Fibroblast of skin of scalp (primary cell): Measurements from ENCODE around the gene AKT1.
A peak's percentile ranks its signal among the peaks of the same experiment; 100 is the strongest.
"Not testable (repeated sequence)": the region's sequence is repeated elsewhere in the genome, so short reads cannot be mapped to it uniquely, and the experiment has no call there.

ENCODE experiments used
- DNase-seq: peaks from one replicate; pipeline ENCODE4 v3.0.0-alpha.2; 2013

AKT1 gene

DNA sequence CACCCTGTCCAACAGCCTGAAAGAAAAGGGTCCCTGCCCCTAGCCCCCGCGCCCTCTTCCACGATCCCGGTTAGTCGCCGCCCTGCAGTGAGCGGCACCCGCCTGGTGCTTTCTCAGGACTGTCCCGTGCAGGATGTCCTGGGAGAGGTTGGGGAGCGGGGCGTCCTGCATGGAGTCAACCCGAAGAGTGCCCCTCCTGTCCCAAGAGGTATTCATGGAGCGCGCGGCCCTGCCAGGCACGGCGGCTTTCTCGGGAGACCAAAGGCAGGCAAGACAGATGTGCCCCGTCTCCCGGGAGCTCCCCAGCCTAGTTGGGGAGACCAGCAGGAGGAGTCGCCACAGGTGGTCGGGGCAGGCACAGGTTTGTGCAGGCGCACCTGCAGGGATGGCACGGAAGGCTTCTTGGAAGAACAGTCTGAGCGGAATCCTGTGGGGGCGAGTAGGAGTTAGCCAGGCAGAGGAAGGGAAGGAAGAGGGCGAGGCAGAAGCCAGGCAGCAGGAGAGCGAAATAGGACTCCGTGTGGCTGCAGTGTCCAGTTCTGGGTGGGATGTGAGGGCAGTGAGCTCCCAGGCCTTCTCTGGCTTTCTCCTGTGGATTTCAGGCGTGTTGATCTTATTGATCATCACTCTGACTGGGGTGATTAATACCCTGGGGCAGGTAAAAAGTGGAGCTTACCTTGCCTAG lies 41.9 kb downstream of the AKT1 start:
- no peak for DNase-seq

DNA sequence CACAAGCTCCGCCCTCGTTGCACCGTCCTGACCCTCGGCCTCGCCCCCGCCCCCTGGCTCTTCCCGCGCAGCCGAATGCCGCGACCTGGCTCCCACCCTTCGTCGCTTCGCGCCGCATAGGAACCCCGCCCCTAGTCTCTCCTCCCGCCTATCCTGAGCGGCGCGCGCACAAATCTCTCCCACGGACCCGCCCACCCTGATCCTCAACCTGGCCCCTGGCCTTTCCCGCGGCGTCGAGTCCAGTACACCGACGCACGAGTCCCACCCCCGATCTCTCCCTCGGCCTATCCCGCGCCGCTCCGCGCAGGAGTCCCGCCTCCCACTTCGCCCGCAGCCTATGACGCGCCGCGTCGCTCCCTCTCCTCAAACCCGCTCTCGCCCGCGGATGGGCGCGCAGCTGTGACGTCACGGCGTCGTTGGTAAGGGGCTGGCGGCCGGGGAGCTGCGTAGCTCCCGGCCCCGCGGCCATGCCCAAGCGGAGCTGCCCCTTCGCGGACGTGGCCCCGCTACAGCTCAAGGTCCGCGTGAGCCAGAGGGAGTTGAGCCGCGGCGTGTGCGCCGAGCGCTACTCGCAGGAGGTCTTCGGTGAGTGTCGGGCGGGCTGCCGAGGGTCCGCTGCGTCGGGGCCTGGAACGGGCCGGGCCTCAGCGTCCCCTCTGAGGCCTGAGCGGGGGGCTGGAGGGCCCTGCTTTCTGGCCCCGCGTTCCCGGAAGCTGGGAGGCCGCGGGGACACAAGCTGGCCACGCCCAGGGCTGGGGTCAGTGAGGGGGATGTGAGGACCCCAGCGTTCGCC lies 42.6 kb downstream of the AKT1 start, which contains the start of gene SIVA1:
TSS of gene SIVA1 (plus strand) at position 413 of the 793 bp plus-strand sequence. CDS start at position 468, 55 bp downstream.
- DNase-seq, result peak; percentile 99

DNA sequence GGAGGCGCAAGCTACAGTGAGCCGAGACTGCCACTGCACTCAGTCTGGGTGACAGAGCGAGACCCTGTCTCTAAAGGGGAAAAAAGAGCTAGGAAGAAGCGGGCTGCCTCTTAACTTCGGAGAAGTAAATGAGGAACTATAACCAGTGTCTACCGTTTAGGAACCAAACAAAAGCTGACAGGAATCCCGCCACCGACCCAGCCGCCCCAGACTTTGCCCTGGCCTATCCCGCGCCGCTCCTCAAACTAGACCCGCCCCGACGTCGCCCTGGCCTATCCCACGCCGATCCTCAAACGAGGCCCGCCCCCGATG lies 43.2 kb downstream of the AKT1 start:
- no peak for DNase-seq

DNA sequence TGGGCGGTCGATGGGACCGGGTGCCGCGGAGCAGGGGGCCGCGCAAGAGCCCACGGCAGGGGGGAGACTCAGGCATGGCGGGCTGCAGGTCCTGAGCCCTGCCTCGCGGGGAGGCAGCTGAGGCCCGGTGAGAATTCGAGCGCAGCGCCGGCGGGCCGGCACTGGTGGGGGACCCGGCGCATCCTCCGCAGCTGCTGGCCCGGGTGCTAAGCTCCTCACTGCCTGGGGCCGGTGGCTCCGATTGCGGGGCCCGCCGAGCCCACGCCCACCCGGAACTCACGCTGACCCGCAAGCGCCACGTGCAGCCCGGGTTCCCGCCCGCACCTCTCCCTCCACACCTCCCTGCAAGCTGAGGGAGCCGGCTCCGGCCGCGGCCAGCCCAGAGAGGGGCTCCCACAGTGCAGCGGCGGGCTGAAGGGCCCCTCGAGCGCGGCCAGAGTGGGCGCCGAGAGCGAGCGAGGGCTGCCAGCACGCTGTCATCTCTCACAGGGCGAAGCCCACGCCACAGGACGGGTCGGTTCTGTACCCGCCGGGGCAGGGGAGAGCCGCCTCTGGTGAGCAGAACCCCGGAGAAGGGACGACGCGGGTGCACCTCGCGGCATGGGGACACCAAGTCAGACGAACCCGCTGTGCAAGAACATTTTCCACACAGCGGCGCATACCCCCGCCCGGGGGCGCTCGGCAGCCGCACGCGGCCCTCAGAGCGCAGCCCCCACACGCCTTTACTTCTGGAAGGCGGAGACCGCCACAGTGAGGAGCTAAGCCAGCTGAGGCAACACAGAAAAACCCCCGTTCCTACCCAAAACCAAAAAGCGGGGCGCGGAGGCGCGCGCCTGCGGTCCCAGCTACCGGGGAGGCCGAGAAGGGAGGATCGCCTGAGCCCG lies 43.8 kb downstream of the AKT1 start:
- no peak for DNase-seq

DNA sequence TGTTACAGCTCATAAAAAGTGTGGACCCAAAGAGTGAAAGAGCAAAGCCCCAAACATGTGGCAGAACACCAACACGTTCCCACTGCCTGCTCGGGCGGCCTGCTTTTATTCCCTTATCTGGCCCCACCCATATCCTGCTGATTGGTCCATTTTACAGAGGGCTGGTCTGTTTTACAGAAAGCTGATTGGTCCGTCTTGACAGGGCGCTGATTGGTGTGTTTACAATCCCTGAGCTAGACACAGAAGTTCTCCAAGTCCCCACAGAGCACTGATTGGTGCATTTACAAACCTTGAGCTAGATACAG lies 44.8 kb downstream of the AKT1 start:
- not testable (repeated sequence) for DNase-seq

DNA sequence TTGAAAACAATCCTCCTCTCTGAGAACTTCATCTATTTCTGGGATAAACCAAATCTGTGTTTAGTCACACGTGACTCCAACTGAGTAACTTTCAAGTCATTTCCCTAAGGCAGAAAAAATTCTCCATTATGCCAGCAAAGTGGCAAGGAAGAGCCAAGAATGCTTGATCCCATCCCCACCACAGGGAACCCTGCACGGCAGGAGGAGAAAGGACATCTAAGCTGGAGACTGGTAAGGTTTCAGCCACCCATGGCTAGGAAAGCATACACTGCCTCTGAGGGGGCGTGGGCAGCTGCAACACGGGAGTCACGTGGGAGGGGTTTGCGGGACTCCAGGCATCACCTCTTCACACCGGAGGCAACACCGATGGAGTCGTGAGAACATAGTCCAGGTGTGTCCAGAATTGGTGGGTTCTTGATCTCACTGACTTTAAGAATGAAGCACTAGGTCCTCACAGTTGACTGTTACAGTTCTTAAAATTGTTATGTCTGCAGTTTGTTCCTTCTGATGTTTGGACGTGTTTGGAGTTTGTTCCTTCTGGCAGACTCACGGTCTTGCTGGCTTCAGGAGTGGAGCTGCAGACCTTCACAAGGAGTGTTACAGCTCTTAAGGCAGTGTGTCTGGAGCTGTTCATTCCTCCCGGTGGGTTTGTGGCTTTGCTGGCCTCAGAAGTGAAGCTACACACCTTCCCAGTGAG lies 45.3 kb downstream of the AKT1 start:
- peak; percentile 55 for DNase-seq

DNA sequence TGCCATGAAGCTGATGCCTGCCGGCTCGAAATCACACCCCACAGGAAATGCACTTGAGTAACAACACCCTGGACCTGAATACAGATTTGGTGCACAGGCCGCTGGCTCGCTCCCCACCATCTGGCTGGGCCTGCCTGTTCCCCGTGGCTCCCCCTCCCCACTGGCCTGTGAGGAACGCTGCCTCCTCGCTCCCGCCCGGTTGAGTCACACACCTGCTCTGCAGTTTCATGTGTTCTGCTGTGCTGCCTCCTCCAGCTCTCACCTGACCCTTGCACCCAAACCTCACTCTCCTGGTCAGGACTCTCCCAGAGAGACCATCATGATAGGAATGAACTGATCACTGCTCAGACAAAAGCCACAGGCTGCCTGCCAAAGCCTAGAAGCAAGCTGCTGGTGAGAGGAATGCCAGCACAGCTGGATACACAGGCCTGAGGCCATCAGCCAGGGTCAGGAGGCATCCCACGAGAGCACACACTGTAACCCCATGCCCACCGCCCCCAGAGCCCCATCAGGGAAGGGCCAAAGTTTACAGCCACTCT lies 46.4 kb downstream of the AKT1 start:
- DNase-seq, result peak; percentile 55

DNA sequence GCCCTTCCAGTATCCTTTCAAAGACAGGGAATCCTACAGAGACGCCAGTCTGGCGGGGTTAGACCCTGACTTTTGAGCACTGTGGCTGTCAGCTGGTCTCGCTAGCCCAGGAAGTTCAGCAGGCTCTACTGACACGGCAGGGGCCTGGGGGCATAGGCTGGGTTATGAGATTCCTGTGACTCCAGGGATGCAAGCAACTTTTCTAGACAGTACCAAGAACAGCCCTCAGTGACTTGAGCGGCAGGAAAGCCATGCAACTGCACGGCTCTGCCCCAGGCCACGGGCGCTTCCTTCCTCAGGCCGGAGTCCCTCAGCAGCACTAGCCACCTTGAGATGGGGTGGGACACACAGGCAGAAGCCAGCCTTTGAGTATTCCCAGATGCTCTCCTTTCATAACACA lies 47.7 kb downstream of the AKT1 start:
- no peak for DNase-seq

DNA sequence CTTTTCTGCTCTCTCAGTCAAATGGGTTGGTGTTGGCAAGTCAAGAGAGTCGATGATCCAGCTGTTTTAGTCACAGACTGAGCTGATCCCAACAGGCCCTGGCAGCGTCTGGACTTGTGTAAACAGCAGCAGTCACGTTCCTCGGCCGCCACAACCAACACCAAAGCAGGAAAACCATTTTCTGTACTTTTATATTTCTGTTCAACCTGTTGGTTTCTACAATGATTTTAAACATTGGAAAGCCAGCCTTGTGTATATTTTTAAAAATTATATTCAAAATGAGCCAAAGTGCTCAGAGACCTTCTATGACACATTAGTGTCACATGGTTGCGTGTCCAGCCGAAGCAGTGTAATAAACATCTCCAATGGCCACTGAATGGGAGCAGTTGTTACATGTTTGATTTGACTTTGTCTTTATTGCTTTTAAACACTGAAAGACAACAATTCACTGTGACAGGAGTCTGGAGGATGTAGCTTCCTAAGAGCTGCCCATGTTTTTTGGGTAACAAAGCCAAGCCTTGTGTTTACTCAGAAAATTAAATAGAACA lies 48.5 kb downstream of the AKT1 start:
- DNase-seq, result no peak

DNA sequence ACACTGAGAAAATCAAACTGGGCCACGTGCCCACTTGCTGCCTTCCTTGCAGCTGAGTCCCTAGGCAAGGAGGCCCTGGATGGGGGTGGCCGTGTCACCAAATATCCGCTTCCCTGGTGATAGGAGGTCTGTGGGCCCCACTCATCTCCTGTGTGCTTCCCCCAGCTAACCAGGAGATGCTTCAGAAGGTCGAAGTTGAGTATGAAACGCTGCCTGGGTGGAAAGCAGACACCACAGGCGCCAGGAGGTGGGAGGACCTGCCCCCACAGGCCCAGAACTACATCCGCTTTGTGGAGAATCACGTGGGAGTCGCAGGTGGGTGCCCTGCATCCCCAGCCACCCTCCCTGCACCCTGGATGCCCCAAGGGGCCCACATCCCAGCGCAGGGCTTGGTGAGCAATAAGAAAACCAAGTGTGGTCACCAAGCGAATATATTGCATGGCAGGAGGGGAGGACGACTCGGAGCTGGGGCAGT lies 49.4 kb downstream of the AKT1 start:
- DNase-seq, result no peak

DNA sequence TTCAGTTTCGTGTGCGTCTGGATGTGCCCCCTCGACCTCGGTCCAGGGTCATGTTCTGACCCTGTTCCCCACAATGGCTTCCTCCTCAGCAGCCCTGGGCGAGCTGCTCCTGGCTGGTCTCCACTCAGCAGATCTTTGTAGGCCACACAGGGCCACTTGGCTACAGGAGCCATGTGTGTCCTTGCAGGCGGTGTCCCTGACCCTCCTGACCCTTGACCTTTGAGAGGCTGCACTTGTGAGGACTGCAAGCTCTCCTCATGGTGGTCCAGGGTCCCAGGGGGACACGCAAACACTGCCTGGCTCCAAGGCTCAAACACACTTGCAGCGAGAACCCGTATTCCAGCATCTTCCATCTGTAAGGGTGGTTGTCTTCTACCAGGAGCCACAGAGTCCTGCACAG lies 50.1 kb downstream of the AKT1 start:
- DNase-seq, result no peak

DNA sequence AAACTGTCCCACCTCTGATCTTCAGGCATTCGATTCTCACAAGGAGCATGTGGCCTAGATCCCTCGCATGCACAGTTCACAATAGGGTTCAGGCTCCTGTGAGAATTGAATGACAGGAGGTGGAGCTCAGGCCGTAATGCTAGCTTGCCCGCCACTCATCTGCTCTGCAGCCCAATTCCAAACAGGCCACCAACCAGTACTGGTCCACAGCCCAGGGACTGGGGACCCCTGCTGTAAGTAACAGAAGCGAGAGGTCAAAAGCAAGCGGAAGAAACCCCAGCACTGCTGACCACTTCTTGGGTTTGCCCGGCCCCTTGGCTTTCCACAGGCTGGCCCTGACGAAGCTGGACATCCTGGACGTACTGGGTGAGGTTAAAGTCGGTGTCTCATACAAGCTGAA lies 51.1 kb downstream of the AKT1 start:
- no peak for DNase-seq

DNA sequence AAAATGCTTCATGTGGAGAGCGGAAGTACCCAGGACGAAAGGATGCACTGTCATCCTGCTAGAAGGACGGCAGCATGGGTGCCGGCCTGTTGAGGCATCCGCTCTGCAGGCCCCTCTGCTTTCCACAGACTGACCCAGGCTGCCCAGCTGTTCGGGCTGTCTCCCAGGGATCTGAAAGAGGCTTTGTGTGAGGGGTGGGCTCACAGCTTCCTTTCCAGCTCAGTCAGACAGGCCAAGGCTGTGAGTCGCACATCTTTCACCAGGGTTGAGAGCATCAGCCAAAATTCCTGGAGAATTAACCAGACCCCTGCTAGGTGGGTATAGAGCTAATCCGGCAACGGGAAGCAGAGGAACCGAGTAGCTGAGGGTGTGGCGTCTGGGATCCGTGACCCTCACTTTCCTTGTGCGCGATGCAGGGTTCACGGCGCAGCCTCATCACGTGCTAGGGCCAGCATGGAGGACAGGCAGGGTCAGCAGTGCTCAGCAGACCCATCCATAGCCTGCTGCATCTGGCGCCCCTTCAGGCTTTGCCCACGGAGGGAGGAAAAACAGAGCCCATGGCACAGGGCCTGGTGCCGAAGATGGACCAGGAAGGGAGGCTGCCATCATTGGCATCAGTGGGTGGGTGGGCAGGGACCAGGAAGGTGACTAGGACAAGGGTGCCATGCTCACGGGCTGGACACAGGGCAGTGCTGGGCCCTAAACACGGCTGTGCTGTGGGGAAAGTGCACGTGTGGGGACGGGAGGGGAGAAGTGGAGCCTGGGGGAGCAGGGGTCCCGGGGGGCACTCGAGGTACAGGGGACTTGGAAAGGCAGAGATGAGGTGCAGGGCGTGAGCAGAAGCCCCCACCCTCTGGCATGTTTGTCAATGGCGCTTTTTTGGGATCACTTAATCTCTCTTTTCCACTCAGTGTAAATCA lies 51.8 kb downstream of the AKT1 start:
- peak; percentile 60 for DNase-seq

DNA sequence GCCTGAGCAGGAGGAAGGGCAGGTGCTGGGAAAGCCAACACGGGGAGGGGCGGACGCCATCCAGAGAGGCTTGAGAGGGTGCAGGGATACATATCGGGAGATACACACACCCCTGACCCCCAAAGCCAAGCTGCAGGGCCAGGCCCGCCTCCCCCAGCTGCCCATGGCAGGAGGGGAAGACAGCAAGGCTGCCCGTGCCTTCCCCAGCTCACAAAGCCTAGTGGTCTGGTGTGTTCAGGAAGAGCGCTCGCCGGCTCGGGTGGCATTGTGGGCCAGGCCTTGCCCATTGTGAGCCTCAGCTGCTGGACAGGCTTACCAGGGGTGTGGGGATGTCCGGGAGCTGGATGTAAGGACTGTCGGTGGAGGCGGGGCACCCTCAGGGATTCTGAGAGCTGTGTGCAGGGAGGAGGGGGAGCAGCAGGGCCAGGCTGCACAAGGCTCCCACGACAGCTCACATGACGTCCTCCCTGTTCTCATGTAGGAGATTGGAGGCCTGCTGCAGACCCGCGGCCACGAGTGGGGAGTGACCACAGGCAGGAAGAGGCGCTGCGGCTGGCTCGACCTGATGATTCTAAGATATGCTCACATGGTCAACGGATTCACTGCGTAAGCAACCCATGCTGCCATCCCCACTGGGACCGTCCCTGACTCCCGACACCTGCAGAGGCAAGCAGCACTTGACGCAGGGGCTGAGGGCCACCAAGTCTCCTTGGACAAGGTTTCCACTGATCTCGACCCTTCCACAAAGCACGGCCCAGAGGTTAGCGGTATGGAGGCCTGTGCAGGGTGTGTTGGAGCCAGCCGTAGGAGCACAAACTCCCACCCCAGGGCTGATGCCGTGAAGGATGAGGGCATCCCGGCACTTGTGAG lies 52.7 kb downstream of the AKT1 start:
- DNase-seq, result no peak

DNA sequence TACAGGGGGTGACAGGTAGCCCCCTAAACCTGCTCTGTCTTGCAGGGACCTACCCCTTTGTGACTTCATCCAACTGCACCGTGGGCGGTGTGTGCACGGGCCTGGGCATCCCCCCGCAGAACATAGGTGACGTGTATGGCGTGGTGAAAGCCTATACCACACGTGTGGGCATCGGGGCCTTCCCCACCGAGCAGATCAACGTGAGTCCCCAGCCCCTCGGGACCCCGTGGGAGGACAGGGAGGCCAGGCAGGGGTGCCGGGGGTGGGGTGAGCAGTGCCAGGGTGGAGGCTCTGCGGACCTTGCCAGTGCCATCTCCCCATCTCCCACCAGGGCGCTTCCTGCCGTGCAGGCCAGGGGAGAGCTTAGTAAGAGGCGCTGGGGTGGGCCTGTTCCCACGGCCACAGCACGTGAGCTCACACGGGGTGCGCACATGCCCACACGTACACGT lies 53.7 kb downstream of the AKT1 start:
- no peak for DNase-seq

DNA sequence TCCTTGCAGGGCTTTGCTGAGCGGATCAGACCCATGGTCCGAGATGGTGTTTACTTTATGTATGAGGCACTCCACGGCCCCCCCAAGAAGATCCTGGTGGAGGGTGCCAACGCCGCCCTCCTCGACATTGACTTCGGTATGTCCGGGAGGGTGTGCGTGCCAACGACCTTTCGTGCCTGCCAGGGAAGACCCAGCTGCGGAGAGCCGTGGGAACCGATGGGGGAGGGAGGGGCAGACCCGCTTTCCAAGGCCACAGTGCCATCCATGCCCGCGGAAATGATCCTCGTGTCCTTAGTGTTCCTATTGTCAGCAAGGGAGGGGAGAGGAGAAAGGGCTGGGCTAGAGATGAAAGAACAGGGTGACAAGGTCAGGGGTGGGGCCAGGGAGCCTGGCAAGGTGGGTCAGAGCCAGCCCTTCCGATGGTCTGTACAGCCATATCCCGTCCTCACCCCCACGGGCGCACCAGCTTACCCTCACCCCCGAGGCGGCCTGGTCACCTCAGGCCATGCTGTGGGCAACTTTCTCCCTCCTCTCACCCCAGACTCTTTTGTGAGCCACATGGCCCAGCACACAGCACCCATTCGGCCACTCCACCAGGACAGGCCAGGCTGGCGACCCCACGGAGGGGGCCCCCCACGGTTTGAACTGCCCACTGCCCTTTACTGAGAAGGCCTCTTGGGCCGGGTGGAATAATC lies 54.3 kb downstream of the AKT1 start:
- DNase-seq, result no peak

DNA sequence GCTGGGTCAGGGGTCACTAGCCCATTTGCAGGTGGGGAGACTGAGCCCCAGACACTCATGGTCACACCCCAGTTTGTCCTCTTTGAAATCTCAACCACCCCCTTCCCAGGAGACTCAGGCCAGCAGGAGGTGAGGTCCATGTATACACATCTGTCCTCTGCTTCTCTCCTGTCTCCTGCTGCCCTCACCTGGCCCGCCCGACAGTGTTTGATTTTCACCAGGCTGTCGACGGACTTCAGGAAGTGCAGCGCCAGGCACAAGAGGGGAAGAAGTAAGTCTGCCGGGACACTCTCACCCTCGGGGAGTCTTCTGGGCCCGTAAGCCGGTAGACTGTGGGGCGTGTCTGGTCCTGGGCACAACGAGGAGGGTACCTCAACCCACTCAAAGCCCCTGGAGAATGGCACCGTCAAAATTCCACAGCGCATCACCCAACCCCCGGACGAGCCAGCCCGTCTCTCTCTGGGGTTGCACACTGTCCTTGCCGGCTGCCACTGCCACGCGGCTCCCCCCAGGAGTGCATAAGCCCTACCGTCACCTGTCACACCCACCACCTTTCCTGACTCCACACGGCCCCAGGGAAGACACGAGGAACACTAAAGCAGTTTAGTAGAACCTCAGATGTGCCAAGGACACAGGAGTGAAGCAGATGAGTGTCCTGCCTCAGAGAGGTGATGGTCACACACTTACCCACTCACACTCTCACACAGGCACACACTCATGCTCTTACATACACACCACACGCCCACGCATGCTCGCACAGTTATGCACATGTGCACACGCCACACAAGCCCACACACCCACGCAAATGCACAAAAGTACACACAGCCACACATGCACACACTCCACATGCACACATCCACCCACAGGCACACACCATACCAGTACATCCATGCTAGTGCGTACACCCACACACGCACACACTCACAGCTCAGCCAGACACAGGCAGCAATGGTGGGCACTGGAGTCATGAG lies 55.7 kb downstream of the AKT1 start:
- no peak for DNase-seq

DNA sequence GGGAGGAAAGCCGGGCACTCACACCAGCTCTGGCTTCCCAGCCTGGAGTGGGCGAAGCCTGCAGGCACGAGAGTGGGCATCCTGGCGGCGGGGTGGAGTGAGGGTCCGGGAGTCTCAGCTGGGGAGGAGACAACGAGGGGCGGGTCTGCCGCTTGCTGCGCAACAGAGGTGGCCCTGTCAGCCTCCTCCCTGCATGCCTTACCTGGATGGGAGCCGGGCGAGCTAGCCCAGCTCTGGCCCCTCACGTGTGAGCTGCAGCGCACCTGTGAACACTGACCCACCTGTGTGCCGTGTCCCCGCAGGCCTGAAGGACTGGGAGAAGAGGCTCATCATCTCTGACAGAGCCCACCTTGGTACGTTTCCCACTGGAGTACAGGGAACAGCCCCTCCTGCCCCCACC lies 56.5 kb downstream of the AKT1 start:
- DNase-seq, result no peak
